GM19468 (cell line): ENCODE results near the gene FGF3.

Experiments used
- ATAC-seq: cut with Tn5 transposase; IDR thresholded peaks from one replicate; pipeline ENCODE4 v1.9.1; 2021; ENCODE audit warnings: mild to moderate bottlenecking, moderate library complexity, moderate number of reproducible peaks; ENCODE audit not compliant: unreplicated experiment; ENCODE audit errors: extremely low read depth

Gene FGF3

GRCh38 chr11:69807106-69807815, 12.0 kb downstream of the FGF3 start:
- ATAC-seq = no peak

GRCh38 chr11:69804769-69805508, 14.3 kb downstream of the FGF3 start:
- no peak for ATAC-seq

GRCh38 chr11:69803604-69804218, 15.5 kb downstream of the FGF3 start:
- ATAC-seq = no peak

GRCh38 chr11:69803022-69803421, 16.2 kb downstream of the FGF3 start:
- no peak for ATAC-seq

- ATAC-seq = no peak
These were observed 16.6 kb downstream of the FGF3 start for GRCh38 chr11:69802590-69802989.

GRCh38 chr11:69801513-69802335, 17.5 kb downstream of the FGF3 start:
- ATAC-seq = no peak

- no peak for ATAC-seq
These were observed 18.9 kb downstream of the FGF3 start for GRCh38 chr11:69800278-69800677.

GRCh38 chr11:69799582-69799981, 19.6 kb downstream of the FGF3 start:
- ATAC-seq = no peak

- no peak for ATAC-seq
These were observed 20.1 kb downstream of the FGF3 start for GRCh38 chr11:69799097-69799496.

- no peak for ATAC-seq
These were observed 21.3 kb downstream of the FGF3 start for GRCh38 chr11:69797737-69798528.

- ATAC-seq = no peak
These were observed 22.1 kb downstream of the FGF3 start for GRCh38 chr11:69797156-69797555.

- ATAC-seq = no peak
These were observed 23.2 kb downstream of the FGF3 start for GRCh38 chr11:69796063-69796462.

- no peak for ATAC-seq
These were observed 27.7 kb downstream of the FGF3 start for GRCh38 chr11:69791276-69792180.

- ATAC-seq = no peak
These were observed 30.3 kb downstream of the FGF3 start for GRCh38 chr11:69788956-69789355.

GRCh38 chr11:69787906-69788305, 31.3 kb downstream of the FGF3 start:
- no peak for ATAC-seq

- ATAC-seq = no peak
These were observed 31.8 kb downstream of the FGF3 start for GRCh38 chr11:69787457-69787856.

GRCh38 chr11:69781241-69781640, 38.0 kb downstream of the FGF3 start:
- no peak for ATAC-seq

GRCh38 chr11:69778373-69778772, 40.8 kb downstream of the FGF3 start:
- ATAC-seq = no peak
